GM15510 (cell line): ENCODE data around the gene CDYL.

ENCODE experiments used
- POLR2A ChIP-seq: IDR thresholded peaks from 3 replicates; pipeline ENCODE4 v1.6.1; 2011; ENCODE audit warnings: borderline replicate concordance; ENCODE audit not compliant: insufficient read length; ENCODE audit errors: extremely low read depth

The CDYL gene

DNA sequence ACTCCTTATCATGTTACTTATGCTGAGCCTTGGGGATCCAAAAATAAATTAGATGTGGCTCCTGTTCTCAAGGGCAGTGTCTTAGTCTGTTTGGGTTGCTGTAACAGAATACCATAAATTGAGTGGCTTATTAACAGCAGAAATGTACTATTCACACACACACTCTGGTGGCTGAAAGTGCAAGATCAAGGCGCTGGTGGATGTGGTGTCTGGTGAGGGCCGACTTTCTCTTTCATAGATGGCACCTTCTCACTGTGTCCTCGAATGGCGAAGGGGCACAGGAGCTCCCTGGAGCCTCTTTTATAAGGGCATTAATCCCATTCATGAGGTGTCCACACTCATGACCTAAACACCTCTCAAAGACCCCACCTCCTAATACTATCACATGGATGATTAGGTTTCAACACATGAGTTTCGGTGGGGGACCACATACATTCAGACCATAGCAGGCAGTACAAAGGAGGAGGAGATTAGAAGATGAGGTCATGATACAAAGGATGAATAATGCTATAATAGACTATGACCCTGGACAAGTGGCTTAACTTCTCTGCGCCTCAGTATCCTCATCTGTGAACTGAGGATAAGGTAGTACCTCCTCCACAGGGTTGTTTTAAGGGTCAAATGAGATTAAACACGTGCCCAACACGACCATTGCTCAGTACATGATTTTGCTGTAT, 193.5 kb downstream of the CDYL start:
- TF ChIP-seq POLR2A = no peak

DNA sequence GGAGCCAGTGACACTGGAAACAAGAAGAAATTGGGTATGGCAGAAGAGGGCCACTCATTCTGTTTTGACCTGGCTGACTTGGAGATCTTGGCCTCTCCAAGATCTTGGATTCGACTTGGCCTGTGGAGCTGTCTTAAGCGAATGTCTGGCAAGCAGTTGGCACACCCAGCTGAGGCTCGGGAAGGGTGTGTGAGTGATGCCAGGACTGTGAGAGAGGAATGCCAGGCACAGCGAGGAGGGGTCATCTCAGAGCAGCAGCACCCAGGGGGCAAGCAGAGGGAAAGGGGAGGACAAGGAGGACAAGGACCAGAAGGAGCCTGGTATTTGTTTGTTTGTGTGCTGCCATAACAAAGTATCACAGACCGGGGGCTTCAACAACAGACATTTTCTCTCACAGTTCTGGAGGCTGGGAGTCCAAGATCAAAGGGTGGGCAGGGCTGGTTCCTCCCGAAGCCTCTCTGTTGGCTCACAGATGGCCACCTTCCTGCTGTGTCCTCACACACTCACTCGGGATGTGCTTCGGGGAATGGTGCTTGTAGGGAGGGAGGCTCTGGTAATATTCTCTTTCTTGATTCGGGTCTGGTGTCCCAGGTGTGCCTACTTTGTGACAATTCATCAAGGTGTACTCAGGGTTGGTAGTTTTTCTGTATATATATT, 194.7 kb downstream of the CDYL start:
- TF ChIP-seq POLR2A = no peak

DNA sequence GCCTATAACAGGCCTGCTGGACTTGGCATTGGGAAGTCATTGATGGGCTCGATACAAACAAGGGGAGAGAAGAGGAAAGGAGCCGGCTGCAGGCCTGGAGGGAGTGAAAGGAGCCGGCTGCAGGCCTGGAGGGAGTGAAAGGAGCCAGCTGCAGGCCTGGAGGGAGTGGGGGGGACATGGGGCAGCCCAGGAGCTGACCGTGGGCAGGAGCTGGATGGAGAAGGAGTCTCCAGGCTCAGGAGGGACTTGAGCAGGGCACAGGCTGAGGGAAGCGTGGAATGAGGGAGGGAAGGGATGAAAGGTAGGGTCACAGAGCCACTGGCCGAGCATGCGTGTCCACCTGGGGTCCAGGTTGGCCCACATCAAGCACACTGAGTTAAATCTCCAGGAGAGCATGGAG, 195.6 kb downstream of the CDYL start:
- no peak for TF ChIP-seq POLR2A

DNA sequence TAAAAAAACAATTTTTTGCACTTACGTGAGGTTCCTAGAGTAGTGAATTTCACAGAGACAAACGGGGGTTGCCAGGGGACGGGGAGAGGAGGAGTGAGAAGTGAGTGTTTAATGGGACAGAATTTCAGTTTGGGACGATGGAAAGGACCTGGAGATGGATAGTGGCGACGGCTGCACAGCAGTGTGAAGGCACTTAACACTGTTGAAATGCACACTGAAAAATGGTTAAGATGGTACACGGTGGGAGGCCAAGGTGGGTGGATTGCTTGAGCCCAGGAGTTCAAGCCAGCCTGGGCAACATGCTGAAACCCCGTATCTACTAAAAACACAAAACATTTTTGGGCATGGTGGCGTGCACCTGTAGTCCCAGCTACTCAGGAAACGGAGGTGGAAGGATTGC, 196.2 kb downstream of the CDYL start:
- no peak for TF ChIP-seq POLR2A

DNA sequence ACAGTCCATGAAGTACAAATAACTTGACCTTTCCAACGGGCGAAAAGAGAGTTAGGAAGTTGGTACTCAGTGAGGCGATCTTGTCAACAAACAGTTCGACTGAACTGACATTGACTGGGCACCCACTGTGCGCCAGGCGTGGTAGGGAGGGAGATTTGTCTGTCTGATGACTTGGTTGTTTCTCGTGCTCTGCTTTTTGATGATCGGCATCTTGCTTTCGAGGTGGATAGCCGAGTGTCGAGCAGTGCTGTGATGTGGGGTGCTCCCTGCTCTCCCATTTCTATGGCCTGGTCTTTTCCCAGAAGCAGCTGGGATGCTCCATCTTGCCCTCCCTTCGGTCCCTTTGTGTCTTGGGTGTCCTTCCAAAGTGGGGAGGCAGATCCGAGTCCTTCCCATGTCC, 197.2 kb downstream of the CDYL start:
- TF ChIP-seq POLR2A = no peak

DNA sequence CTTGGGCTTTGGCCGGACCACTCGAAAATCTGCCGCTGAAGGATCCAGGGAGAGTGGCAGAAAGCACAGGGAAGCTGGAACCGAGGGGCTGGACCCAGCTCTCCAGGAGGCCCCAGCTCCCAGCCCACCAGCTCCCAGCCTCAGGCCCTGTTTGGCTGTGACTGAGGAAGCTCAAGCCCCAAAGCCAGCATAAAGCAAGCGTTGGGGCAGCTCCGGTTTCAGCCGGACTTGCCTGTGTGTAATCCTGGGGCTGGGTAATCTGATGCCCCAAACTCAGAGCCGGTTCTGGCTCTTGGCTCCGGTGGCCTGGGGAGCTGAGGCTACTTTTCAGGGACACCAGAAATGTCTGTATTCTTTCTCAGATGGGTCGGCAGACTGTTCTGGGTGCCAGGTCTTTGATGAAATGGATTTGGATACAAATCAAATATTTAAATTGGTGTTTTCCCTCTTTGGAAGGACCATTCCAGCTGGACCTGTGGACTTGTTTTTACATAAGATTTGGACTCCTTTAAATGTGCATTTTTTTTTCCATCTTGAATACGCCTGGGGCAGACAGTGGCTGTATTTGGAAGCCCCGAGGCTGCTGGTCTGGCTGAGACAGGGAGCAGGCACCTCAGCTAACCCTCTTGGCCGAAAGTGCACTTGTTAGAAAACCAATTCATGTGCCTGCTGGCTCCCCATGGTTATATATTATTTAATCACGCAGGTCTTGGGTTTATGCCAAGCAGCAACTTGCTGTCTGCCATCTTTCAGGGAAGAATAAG, 198.0 kb downstream of the CDYL start:
- no peak for TF ChIP-seq POLR2A

DNA sequence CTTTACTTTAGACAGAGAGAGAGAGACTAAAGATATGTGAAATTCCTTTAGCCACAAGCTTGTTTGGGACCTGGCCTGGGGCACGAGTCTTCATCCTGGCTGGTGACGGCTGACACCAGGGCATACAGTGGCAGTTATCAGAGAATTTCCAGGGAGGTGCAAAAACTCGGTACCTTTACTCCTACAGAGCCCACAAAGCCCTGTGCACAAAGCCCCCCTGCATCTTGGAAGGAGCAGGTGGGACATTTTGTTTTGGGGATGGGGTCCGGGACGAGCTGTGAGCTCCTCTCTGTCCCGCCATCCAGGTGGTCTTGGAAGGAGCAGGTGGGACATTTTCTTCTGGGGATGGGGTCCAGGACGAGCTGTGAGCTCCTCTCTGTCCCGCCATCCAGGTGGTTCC, 198.8 kb downstream of the CDYL start:
- no peak for TF ChIP-seq POLR2A

DNA sequence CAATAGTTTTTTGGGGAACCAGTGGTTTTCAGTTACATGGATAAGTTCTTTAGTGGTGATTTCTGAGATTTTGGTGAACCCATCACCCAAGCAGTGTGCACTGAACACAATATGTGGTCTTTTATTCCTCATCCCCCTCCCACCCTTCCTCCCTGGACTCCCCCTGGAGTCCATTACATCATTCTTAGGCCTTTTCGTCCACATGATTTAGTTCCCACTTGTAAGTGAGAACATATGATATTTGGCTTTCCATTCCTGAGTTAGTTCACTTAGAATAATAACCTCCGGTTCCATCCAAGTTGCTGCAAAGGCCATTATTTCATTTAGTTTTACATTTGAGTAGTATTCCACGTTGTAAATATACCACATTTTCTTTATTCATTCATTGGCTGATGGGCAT, 199.3 kb downstream of the CDYL start:
- no peak for TF ChIP-seq POLR2A

DNA sequence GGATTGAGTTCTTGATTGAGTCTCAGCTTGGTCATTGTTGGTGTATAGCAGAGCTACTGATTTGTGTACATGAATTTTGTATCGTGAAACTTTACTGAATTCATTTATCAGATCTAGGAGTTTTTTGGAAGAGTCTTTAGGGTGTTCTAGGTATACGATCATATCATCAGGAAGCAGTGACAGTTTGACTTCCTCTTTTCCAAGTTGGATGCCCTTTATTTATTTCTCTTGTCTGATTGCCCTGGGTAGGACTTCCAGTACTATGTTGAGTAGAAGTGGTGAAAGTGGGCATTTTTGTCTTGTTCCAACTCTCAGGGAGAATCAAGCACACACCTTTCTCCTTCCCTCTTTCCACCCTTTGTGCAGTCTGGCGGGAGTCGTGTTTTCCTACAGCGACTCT, 201.3 kb downstream of the CDYL start:
- TF ChIP-seq POLR2A = no peak

DNA sequence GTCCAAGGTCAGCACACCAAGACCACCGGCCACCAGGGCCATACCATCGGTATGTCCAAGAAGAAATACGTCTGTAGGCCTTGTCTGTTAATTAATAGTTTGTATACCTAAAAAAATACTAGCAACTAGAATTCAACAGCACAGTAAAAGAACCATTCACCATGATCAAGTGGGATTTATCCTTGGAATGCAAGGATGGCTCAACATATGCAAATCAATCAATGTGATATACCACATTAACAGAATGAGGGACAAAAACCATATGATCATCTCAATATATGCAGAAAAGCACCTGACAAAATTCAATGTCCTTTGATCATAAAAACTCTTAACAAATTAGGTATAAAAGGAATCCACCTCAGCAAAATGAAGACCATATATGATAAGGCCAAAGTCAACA, 203.2 kb downstream of the CDYL start:
- no peak for TF ChIP-seq POLR2A

DNA sequence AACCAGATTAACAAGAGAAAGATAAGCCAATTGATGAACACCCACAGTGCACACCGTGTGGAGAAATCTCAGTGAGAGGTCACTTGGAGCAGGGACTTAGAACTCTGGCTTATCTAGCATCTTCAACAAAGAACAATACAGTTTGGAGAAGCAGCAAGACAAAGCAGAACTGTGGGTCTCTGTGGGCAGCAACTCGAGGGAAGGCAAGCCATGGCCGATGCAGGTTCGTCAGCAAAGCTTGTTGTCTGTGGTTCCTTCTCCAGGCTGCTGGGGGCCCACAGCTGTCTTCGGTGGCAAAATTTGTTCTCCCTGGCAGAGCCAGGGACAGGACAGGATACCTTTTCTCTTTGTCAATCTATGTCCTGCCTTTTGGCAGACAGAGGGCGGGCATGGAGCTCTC, 205.6 kb downstream of the CDYL start:
- TF ChIP-seq POLR2A = no peak

DNA sequence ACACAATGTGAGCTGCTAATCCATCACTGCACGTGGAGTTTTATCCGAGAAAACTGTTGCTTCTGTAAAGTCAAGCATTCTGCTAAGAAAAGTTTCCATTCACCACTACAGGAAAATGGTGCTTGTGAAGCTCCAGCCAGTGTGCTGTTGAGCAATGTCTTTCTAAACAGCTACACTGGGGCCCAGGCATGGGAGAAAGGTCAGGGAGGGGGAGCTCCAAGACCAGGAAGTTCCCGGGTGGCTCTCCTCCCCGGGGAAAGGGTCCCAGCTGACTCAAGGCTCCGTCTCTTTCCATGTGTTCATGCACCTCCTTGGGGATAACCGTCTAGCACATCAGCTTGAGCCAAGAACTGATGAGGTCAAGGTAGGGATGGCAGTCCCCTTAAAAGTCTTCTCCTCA, 207.1 kb downstream of the CDYL start:
- TF ChIP-seq POLR2A = no peak

DNA sequence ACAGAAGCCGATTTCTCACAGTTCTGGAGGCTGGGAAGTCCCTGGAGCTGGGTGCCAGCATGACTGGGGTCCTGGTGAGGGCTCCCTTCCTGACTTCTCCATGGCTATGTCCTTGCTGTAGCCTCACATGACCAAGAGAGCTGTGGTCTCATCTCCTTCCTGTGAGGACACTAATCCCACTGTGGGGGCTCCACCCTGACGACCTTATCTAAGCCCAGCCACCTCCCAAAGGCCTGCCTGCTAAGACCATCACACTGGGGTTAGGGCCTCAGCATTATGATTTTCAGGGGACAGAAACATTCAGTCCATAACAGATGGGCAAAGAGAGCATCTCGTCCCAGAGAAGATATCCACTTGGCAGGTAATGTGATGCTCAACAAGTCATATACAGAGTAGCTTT, 210.8 kb downstream of the CDYL start:
- no peak for TF ChIP-seq POLR2A

DNA sequence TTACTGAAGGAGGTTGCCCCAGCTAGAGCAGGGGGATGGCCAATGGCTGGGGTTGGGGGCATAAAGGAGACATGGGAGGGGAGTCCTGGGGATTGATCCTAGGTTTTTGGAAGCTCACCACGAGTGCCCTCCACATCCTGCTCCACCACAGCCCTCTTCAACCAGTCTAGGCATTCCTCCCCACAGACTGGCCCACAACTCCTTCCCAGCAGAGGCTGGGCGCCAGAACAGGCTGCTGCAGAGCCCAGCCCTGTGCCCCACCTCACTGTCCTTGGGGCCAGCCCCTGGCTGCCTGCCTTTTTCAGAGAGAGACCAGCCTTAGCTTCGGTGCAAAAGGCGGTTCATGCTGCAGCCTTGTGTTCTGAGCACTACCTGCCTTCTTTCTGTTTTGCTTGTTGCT, 211.2 kb downstream of the CDYL start:
- no peak for TF ChIP-seq POLR2A

DNA sequence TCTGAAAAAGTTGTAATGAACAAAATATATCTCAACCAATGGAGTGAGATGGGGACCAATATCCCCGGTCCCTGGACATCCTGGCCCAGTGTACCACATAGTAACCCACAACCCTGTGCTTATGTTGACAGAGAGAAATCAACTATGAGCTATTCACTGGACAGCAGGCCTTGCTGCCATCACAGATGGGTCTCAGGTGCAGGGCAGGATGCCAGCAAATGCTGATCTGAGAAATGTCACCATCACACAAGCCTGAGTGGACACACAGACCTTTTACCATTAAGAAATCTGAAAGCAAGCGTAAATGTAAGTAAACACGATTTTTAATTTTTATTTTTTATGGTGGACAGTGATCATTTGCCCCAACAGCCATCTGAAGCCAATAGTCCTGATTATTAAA, 218.5 kb downstream of the CDYL start:
- no peak for TF ChIP-seq POLR2A

DNA sequence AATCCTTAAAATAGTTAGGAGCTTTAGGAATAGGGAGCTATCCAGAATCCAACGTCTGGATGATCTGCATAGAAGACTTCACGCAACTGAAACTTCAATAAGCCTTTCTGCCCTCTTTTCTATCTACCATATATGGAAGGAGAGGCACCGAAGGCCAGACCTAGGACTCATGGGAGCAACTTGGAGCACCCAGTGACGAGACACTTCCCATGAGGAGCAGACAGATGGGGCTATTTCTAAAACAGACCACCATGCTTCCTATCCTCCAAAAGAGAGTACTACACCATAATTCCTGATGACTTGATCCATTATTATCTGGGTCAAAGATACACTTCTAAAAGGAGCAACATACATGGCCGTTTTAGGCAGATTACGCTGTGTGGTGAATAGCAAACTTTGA, 221.7 kb downstream of the CDYL start:
- no peak for TF ChIP-seq POLR2A
